Rectal smooth muscle tissue (tissue), 1 donor: Measurements from ENCODE around the gene MCC.

Experiments
- H3K27ac ChIP-seq: one replicate; pipeline ENCODE4 v1.7.0; 2013; ENCODE audit warnings: low read depth, low read length, inconsistent platforms
- H3K27me3 ChIP-seq: one replicate; pipeline ENCODE4 v1.7.0; 2013; ENCODE audit warnings: low read length; ENCODE audit not compliant: control insufficient read depth, insufficient read depth
- H3K36me3 ChIP-seq: one replicate; pipeline ENCODE4 v1.7.0; 2013; ENCODE audit warnings: low read length; ENCODE audit not compliant: control insufficient read depth, insufficient read depth
- H3K4me1 ChIP-seq: one replicate; pipeline ENCODE4 v1.7.0; 2013; ENCODE audit warnings: low read length; ENCODE audit not compliant: control insufficient read depth, insufficient read depth
- H3K4me3 ChIP-seq: one replicate; pipeline ENCODE4 v1.7.0; 2013; ENCODE audit warnings: low read length
- H3K9ac ChIP-seq: one replicate; pipeline ENCODE4 v1.7.0; 2013; ENCODE audit warnings: low read length

Gene MCC

DNA sequence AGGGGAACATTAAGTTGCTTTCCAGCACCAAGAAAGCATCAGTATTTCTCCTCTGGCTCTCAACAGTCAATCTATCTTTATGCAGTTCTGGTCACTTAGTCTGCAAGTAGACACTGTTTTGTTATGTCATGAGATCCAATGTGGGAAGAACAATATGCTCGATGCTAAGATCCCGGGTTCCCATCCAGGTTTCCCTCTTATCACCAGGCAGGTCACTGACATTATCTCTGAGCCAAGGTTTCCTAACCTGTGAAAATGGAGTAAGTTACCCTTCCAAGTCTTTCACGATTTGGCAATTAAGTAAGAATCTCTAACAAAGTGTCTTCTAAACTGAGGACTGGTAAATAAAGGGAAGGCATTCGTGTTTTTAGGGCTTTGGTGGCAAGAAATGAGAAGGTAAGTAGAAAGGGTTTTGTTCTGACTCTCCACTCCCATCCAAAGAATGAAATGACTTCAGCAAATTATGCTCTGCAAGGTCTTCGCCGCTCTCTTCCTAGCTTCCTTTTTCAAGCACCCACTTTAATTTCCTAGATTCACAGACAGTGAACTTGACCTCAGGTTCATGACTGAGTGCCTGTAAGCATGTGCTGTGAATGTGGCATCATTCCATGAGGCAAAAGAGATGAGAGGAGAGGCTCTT, 425.3 kb downstream of the MCC start:
- Histone ChIP-seq H3K4me1 (no peaks in the 10 kb centered on the region), H3K27ac (no peak overlapping the region), H3K36me3 (no peaks in the 10 kb centered on the region), H3K27me3 (no peaks in the 10 kb centered on the region), H3K9ac (no peak overlapping the region), H3K4me3 (no peak overlapping the region)

DNA sequence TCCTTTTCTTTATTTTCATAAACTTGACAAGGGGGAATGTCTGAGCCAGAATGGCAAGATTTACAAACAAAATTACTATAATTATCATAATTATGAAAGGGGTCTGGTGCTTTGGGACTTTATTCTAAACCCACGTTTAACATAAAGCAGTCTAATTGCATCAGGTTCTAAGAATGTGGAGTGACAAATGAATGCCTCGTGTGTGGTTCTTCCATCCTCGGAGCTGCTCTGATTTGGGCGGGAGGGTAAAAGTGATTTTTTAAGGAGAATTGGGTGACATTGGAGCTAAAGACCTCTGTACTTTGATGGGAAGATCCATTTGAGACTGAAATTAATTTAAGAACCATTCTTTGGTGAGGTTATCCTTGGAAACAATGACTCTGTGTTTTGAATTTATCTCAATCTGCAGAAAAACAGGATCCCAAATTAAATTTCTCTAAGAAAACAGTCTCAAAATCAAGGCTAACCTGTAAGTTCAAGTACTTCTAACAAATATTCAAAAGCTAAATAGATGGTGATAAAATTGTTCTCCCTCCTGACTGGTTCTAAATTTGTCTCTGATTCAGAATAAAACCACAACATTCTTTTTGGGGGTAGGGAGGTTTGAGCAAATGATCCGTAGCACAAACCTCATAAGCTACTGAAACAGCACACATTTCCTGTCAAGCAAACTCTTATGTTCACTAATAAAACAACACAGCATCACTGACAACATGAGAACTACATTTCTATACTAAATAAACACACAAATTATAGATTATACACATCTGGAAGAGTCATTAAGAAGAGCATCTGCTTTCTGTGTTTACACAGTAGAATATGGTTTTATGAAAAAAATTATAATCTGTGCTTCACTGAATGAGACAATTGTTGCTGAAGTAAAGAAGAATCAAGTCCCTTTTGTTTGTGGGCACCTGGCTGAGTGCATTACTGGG, 426.1 kb downstream of the MCC start:
- Histone ChIP-seq H3K9ac (no peak overlapping the region), H3K27me3 (no peaks in the 10 kb centered on the region), H3K4me1 (no peaks in the 10 kb centered on the region), H3K27ac (no peak overlapping the region), H3K36me3 (no peaks in the 10 kb centered on the region), H3K4me3 (no peak overlapping the region)

DNA sequence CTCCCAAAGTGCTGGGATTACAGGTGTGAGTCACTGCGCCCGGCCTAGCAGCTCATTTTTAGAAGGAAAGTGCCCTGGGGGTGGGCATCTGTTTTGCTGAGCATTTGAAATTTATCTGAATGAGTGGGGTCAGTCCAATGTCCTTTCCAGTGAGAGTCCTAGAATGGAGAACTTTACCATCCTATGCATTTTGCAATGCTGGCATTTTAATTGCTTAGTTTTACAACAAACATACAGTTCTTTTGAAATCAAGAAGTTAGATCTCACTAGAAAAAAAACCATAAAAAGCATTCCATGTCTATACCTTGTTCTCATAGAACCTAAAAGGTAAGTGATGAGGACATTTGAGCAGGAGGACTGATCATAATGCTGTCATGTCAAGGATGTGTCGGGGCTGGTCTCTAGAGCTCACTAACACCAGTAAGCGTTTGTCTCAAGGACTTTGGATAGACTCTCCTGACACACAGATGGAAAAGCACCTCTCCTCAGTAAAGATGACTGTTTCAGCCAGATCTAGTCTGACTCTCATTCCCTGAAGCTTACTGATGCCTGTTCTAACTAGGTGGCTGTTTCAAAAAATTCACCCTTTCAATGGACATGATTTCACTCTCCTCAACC, 427.7 kb downstream of the MCC start:
- Histone ChIP-seq H3K27ac (no peak overlapping the region), H3K9ac (no peak overlapping the region), H3K4me3 (no peak overlapping the region), H3K36me3 (no peaks in the 10 kb centered on the region), H3K27me3 (no peaks in the 10 kb centered on the region), H3K4me1 (no peaks in the 10 kb centered on the region)

DNA sequence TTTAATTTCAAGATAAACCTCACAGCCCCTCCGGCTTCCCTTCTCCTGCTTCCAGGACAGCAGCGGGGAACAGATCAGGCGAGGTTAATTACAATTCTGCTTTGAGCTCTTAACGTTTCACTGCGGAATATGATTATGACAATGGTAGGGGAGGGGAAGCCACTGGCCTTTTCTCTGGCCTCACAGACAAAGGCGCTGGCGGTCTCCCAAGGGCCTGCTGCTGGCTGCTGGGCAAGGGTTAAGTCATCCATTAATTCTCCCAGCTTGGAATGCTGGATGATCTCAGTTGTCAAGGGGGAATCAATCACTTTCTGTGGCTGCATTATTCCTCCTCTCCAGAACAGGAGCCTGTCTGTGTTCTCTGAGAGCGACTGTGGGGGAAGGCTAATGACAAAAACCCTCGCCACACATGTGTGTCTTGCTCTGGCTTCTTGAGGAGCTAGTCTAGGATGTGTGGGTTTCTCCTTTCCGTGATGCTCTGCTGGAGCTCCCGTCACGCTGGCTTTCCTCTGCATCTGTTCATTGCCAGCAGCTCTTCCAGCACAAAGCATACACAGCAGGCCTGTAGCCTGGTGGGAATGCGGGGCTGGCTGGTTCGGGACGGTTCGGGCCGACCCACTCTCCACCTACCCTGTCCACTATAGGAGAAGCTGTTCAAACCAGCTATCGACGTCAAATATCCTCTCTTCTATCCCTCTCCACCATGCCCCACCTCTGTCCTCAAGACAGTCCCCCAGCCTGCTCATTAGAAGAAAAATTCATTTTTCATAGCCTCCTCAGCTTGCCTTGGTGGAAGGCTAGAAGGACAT, 428.8 kb downstream of the MCC start:
- H3K9ac ChIP-seq = no peak overlapping the region
- H3K4me1 ChIP-seq = no peaks in the 10 kb centered on the region
- no peaks in the 10 kb centered on the region for H3K36me3 ChIP-seq
- no peaks in the 10 kb centered on the region for H3K27me3 ChIP-seq
- H3K27ac ChIP-seq = no peak overlapping the region
- no peak overlapping the region for H3K4me3 ChIP-seq

DNA sequence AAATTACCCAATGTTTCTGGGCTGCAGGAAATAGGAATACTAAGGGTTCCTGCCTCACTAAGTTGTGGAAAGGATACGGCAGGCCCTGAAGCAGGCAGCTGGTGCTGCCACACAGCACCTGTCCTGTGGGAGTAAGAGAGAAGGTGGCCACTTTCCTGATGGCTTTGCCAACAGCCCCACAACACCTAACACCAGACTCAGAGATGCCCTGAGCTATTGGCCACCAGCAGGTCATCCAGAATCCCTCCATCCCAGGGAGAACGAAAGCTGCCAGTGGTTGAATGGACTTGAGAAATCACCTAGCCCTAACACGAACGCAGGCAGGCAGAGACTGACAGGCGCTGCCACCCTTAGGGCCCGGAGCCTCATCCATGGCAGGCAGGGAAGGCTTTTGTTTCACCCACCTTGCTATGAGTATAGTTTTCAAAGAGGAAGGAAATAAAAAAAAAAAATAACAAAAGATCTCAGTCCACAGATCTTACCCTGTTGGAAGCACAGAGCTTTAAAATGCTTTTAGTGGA, 429.5 kb downstream of the MCC start:
- Histone ChIP-seq H3K36me3 (no peaks in the 10 kb centered on the region), H3K27me3 (no peaks in the 10 kb centered on the region), H3K4me3 (no peak overlapping the region), H3K9ac (no peak overlapping the region), H3K27ac (no peak overlapping the region), H3K4me1 (no peaks in the 10 kb centered on the region)

DNA sequence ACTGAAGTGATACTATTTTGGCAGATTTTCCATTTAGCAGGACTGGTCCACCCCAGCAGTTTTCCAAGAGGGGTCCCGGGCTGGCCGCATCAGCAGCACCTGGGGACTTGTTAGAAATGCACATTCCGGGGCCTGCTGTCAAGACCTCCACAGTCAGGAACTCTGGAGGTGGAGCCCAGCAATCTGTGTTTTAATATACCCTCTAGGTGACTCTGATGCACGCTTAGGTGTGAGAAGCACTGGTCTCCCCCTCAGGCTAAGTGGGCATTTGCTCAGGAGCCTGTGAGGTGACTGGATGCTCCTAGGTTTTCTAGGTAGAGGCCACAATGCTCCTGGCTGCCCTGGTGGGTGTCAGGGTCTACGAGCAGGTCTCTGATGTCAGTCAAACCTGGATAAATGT, 430.0 kb downstream of the MCC start:
- Histone ChIP-seq H3K9ac (no peak overlapping the region), H3K27me3 (no peaks in the 10 kb centered on the region), H3K4me3 (no peak overlapping the region), H3K4me1 (no peaks in the 10 kb centered on the region), H3K27ac (no peak overlapping the region), H3K36me3 (no peaks in the 10 kb centered on the region)

DNA sequence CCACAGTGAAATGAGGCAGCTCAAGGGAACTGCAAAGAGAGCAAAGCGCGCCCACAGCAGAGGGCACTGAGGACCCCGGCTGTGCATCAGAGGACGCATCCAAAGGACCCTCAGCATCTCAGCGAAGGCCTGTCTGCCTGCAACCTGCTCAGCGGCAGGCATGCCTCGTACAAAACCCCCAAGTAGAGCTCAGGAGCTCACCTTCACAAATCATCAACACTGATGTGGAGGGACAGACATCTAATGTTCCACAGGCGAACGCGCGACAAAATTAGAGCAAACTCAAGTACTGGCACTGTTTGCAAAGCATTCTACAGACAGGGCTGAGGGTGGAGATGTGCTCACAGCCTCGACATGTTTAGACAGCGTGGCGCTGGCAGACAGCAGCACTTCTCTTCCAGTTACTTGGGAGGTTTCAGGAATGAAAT, 430.7 kb downstream of the MCC start:
- H3K4me1 ChIP-seq = no peaks in the 10 kb centered on the region

DNA sequence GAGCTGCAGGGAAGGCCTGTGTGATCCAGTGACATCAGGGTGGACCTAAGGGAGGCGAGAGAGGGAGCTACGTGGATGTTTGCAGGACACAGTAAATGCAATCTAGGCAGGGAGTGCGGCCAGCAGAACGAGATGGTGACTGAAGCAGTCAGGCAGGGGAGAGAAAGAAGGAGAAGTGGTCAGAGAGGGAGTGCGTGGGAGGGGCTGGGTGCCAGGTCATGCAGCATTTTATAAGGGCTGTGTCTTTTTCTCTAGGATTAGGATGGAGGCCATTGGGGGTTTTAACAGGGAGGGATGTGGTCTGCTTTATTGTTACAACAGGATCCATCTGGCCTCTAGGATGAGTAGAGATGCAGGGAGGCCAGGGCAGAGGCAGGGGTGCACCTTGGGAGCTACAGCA, 431.3 kb downstream of the MCC start:
- H3K4me3 ChIP-seq = no peak overlapping the region
- H3K27ac ChIP-seq = no peak overlapping the region
- no peaks in the 10 kb centered on the region for H3K36me3 ChIP-seq
- H3K27me3 ChIP-seq = no peaks in the 10 kb centered on the region
- H3K9ac ChIP-seq = no peak overlapping the region
- H3K4me1 ChIP-seq = no peaks in the 10 kb centered on the region

More for the DNA sequence above, 430.7 kb downstream of the MCC start:
- H3K9ac ChIP-seq = no peak overlapping the region
- H3K36me3 ChIP-seq = no peaks in the 10 kb centered on the region
- H3K27me3 ChIP-seq = no peaks in the 10 kb centered on the region
- no peak overlapping the region for H3K4me3 ChIP-seq
- H3K27ac ChIP-seq = no peak overlapping the region

DNA sequence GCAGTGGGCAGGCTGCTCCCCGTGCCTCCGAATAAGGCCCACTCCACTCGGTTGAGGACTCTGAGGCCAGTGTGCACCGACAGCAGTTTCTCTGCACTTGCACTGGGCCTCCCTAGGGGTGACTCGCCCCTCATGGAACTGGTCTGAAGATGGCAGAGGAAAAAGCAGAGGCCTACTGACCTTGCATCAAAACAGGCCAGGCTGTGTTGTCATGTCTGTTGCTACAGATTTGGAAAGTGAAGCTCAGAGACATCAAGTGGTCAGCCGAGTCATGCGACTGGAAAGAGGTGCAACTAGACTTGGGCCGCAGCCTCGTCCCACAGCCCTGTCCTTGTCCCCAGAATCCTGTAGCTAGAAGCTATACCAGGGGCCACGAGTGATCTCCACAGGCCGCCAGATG, 433.4 kb downstream of the MCC start:
- Histone ChIP-seq H3K4me3 (no peak overlapping the region), H3K4me1 (no peaks in the 10 kb centered on the region), H3K9ac (no peak overlapping the region), H3K27me3 (no peaks in the 10 kb centered on the region), H3K27ac (no peak overlapping the region), H3K36me3 (no peaks in the 10 kb centered on the region)

DNA sequence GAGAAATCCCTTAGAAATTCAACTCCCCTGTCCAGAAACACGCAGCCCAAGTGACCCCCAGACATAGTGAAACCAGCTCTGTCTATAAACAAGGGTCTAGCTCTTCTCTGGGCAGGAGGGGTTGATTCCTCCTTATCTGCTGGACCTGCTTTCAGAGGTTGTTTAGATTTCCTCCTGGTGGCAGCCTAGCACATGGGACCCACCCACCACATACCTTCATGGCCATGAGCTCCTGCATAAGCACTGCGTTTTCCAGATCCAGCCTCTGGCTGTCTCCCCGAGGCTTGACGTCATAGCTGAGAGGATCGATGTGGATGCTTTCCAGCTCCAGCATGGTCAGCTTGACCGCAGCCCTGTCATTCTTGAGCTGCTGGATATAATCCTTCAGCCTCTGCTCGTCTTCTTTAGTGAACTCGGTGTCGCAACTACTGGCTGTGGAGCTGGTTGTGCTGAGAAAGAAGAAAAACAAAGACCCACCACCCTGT, 434.7 kb downstream of the MCC start:
- no peak overlapping the region for H3K9ac ChIP-seq
- no peak overlapping the region for H3K27ac ChIP-seq
- no peaks in the 10 kb centered on the region for H3K27me3 ChIP-seq
- no peaks in the 10 kb centered on the region for H3K36me3 ChIP-seq
- no peaks in the 10 kb centered on the region for H3K4me1 ChIP-seq
- no peak overlapping the region for H3K4me3 ChIP-seq

DNA sequence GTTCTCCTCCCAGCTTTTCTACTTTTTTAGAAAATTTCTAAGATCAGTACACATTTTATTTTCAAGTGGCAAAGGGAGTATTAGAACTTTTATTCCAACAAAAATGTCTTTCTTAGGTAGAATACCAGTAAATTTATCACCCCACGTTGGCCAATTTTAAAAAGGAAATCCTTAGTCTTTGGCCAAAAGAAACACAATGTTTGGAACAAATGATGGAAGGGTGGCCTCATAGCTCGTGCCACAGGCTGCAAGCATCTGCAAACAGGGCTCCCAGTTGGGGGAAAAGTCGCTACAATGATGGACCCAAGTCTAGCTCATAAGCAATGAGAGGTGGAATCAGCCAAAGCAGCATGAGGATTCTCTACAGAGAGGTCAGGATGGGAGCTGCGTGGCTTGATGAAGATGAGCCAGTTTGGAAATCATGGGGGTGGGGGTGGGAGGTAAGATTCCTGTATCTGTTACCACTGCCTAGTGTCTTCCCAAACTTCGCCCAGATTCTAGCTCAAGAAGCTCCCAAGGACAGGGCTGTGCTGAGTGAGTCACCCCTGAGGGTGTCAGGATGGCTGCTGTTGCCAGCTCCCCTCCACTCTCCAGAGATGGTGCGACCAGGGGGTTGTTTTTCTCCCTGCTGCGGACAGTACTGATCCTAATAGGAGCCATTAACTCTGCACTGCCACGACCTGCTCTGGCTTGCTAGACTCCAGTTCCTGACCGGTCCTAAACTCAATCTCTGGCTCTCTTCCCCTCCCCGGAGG, 436.0 kb downstream of the MCC start:
- no peaks in the 10 kb centered on the region for H3K4me1 ChIP-seq
- no peak overlapping the region for H3K27ac ChIP-seq
- no peak overlapping the region for H3K9ac ChIP-seq
- H3K4me3 ChIP-seq = no peak overlapping the region
- no peaks in the 10 kb centered on the region for H3K36me3 ChIP-seq
- no peaks in the 10 kb centered on the region for H3K27me3 ChIP-seq
